Stimulated activated CD8-positive, alpha-beta memory T cell treated with anti-CD3 and anti-CD28 coated beads, Interleukin-12 subunit alpha, Interleukin-12 subunit beta, amount 100 ng/mL, for 1 hour (primary cell): ENCODE data around the gene CTXN1.
"Not testable (repeated sequence)": the region's sequence is repeated elsewhere in the genome, so short reads cannot be mapped to it uniquely, and the experiment has no call there.

ENCODE experiments used
- DNase-seq: peaks from one replicate; pipeline ENCODE4 v3.0.0-alpha.2; 2020; ENCODE audit warnings: low read depth

CTXN1 gene

DNA sequence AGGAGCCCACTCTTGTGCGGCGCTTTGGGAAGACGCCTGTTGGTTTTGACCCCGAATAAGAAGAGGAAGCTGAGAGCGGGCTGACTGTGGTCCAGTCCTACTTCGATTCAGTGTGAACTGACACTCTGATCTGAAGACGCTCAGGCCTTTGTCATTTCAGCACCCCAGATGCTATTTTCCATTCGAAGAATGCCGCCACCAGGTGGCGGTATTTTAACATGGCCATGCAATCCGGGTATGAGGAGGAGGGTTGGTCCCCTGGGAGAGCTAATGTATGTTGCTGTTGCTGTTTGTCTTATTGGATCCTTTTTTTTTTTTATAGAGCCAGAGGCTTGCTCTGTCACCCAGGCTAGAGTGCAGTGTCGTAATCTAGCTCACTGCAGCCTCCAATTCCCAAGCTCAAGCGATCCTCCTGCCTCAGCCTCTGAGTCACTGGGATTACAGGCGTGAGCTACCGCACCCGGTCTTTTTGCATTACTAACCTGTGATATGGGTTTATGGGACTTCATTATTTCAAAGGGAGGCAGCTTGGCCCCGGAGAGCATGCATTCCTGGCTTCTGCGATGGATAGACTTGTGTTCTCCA is 18.3 kb upstream of the CTXN1 start:
- peak; percentile 82 for DNase-seq

DNA sequence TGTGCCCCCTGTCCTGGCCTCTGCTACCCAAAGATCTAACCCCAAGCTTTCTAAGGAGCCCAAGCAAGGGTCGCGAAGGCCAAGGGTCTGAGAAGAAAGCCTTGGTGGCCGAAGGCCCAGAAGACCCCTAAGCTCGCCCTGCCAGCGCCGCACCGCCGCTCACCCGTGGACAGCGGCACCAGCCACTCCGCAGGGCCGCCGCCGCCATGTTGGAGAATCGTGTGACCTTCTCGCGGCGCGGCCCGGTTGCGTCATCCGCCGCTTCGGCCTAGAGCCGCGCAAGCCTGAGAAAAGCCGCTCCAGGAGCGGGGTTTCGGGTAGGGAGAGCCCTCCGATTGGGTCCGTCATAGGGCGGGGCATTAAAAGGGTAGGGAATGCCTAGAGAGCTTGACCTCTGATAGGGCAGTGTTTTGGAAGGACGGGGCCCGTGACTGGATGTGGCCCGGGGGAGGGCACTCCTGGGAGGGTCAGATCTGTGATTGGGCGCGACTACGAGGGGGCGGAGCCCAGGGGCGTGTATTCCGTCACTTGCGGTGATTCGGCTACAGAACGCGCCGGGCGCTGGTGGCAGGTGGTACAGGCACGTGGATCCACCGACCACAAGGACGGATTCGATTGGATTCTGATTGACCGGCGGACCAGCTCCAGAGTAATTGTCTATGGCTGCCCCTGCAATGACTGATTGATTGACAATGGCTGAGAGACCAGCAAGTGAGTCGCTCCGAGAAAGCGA is 17.7 kb upstream of the CTXN1 start, which contains the start of gene TIMM44:
TSS of gene TIMM44 (minus strand) at position 223 of the 733 bp plus-strand sequence. CDS start at position 208, 15 bp downstream.
- peak; percentile 98 for DNase-seq

DNA sequence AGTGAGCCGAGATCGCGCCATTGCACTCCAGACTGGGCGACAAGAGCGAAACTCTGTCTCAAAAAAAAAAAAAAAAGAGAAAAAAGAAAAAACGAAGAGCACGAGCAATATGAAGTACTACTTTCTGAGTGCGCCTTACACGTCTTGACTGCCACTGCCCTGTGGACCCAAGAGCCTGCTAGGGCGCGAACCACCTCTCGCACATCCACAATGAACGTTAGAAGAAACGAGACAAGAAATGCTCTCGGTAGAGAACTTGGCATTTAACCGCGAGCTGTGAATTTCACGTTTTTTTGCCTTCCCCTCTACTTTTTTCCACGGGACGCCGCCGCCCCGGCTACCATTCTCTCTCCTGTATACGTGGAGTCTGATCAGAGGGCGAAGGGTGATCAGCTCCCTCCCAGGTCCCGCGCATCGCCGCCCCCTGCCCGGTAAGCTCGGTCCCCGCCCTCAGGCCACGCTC is 17.1 kb upstream of the CTXN1 start:
- DNase-seq = no peak

DNA sequence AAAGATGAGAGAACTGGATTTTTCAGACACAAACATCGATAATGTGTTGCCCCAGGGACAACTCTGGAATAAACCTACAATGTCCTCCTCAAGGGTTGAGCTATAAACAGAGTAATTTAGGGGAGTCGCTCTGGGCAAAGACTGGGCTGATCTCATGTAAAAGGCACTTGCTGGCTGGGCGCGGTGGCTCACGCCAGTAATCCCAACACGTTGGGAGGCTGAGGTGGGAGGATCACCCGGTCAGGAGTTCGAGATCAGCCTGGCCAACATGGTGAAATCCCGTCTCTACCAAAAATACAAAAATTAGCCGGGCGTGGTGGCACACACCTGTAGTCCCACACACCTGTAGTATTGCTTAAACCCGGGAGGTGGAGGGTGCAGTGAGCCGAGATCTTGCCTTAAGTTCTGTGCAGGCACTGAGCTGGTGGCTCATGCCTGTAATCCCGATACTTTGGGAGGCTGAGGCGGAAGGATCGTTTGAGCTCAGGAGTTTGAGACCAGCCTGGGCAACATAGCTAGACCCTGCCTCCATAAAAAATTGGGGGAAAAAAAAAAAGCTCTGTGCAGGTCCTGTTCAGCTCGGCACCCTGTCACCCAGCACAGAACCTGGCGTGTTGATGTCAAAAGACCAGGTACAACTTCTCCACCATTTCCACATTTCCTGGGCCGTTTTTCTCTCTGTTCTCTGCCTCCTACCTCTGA is 16.1 kb upstream of the CTXN1 start:
- no peak for DNase-seq

DNA sequence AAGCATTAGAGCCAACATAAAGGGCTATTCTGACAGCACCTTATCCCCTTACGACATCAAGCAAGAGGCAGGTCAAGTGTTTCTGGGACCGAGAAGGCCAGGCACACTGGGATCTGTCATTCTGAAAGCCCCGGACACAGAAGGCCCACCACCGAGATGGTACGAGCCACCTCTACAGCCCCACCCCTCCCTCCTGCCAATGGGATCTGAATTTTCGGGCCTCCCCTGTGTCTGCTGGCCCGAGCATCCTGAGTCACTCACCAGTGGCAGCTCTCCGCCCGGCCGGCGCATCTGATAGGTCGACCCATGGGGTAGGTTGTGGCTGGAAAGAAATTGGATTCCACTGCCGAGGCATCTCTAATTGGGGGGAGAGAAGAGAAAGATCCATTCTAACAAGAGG is 14.9 kb upstream of the CTXN1 start:
- no peak for DNase-seq

DNA sequence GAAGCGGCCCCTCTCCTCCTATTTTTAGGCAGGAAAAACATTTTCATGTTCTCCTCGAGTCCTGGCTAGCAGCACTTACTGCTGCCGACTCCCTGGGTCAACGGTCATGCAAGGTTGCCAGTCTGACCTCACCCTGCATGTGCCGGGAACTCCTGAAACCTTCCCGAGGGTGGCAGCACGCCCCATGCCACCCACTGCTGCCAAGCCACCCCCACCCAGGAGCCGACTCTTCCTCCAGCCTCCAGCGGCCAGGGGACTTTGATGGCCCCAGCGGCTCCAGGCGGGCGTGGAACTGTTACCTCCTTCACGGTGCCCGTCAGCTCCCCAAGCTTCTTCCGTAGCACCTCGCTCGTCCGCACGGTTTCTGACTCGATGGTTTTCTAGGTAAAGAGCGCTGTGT is 8.8 kb upstream of the CTXN1 start:
- no peak for DNase-seq

DNA sequence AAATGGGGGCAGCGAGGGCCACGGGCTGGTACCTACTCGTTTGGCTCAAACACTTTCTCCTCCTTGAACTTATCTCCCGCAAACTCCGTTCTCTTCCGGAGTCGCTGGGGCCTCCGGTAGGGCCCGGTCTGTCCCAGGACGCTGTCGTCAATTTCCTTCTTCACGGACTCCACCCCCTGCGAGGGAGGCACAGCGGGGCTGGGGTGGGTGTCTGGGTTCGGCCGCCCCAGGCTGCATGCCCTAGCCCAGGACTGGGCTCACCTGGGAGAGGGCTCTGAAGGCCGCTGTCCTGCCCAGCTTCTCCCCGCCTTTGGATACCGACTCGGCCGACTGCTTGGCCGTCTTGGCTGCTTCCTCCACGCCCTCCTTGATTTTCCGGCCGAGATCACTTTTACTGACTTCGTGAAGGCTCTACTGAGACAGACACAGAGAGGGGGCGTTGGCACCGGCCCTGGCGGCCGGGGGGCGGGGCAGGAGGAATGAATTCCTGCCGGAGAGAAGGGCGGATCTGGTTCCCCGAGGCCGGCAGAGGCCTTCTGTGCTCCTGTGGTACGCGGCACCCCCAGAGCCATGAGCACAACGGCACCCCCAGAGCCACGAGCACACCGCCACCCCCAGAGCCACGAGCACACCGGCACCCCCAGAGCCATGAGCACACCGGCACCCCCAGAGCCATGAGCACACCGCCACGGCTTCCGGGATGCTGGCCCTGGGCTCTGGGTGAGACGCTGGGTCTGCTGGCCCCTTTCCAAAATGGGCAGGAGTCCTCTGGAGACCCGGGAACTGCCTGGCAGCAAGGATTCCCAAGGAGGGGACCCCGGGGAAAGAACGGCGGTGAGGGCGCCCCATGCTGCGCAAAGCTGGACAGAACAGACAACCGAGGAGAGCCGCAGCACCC is 8.1 kb upstream of the CTXN1 start:
- DNase-seq = no peak

DNA sequence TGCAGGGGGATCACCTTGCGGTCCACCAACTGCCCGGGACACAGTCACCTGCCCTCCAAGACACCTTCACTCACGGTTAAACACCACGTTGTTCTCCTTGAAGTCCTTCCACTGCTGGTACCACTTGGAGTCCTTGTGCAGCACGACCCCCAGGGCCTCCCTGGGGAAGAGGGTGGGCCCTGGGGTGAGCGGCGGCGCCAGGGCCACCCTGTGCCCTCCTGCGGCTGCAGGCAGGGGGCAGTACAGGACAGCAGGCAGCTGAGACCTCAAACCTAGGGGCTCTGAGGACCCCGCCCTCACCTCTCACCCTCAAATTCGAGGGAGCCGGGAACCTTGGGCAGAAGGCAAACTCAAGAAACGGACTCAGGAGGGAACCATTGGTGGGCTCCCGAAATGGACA is 7.5 kb upstream of the CTXN1 start:
- DNase-seq = no peak

DNA sequence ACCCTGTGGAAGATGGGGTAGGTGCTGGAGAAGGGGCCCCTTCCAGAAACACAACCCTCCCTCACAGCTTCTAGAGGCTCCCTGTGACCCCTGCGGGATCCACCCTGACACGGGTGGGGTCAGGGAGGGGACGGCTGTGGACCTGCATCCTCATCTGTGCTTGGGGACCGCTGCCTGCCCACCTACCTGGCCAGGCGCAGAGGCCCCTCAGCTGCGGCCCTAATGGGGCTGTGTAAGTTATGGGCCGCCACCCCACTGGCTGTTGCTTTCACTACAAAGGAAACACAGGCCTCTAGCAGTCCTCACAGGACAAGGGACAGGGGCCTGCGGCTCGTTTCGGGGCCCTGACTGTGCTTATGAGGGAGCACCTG is 7.0 kb upstream of the CTXN1 start:
- no peak for DNase-seq

DNA sequence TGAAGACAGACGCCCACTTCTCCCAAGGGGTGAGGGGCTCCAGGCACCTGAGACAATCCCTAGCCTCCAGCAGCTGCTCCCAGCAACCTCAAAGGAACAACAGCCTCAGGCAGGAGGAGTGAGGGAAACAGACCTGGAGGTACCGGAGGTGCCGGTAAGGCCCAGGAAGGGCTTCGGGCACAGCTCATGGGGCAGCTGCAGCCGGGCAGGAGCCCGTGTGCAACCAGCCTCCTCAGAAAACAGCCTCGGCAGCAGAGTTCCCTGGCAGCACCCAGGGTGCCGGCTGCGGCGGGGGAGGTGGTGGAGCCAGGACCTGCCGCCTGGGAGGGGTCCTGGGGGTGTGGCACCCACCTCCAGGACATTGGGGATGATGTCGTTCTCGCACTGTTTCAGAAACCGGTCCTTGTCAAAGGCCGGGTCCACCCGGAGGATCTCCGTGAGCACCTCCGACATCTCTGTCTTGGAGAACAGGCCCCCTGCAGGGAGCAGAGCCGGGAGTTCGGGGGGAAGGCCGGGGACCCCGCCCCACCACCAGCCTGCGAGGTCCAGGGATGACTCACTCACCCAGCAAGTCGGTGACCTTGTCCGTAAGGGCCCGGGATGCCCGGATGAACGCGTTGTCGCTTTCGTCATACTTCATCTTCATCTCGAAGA is 6.5 kb upstream of the CTXN1 start:
- no peak for DNase-seq

DNA sequence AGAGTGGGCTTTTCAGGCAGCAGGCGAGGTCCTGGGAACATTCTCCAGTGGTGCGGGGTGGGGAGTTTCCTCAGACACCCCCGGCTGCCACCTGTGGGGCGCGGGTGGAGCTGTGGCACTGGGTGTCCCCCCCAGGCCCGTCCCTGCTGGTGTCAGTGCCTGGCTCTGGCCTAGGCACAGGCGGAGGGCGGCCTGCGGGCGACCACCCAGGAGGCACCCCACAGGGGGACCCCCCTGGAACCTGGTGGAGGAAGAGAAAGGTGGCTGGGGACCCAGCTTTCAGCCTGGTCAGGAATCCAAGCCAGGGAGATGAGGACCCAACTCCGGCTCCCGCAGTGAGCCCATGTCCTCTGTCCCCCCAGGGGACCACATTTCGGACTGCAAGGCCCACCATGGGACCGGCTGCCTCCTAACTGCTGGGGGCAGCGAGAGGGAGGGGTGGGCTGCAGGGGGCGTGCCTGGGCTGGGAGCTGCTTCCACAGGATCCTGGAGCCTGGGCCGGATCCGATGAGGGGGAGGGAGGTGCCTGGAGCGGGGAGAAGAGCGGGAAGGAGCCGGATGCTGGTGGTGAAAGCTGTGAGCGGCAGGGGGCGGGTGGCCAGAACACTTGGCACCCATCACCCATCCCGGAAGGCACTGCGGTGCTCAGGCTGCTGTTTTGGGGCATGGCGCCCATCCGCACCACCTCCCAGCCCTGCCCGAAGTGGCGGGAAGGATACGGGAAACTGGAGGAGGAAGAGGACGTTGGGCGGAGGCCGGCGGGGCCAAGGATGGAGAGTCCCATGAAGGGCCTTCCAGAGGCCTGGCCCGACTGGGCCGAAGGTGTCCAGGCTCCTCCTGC is 5.5 kb upstream of the CTXN1 start:
- no peak for DNase-seq

DNA sequence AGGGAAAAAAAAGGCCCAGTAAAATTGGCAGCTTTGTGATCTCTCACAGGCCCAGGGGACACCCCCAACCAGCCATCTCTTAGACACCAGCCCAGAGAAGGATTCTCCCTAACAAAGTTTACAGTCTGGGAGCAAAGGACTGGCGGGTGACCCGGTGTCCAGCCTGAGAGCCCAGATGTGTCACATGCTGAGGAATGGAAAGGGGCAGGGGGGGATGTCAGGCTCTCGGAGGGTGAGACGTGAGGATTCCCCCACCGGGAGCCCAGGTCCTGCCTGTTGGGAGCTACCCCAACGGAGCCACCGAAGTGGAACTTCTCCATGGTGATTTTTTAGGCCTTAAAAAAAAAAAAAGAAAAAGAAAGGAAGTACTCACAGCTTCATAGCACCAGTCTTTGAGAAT is 4.8 kb upstream of the CTXN1 start:
- no peak for DNase-seq

DNA sequence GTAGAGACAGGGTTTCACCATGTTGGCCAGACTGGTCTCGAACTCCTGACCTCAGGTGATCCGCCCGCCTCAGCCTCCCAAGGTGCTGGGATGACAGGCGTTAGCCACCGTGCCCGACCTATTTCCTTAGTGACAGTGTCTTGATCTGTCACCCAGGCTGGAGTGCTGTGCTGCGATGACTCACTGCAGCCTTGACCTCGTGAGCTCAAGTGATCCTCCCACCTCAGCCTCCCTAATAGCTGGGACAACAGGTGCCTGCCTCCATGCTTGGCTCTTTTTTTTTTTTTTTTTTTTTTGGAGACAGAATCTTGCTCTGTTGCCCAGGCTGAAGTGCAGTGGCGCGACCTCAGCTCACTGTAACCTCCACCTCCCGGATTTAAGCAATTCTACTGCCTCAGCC is 4.1 kb upstream of the CTXN1 start:
- DNase-seq = not testable (repeated sequence)

DNA sequence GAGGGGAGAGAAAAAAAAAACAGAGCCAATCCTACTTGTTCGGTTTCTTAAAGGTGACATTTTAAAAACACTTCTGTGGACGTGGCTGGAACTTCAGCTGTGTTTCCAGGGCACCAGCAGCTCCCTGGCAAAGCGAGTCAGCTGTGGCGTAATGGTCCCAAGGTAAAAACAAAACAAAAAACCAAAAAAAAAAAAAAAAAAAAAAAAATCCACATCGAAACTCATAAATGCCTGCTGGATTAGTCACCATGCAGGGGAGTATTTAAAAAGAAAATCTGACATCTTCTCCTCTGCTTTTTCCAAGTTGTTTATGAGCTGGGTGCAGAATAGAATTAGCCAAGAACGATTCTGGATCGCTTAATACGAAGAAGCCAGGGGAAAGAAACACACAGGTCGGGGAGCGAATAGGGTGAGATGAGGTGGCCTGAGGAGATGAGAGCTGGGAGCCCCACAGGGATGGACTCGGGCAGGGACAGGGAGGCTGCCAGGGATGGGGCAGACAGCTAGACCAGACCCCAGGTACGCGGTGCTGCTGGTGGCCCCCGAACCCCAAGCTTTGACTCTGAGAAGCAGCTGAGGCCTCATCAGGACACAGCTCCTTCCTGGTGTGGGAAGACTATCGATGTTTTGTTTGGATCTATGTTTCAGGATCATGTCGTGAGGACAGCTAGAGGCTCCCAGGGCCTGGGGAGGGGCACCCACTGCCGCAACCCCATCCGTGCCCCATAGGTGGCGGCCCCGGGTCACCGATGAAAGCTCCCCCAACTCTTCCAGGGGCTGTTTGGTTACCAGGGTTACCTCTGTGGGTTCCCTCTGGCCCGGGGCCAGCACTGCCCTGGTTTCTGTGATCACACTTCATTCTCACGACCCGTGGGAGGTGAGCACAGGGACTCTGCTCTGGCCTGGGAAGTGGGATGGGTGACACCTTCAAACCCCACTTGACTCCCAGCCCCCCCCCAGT is 3.1 kb upstream of the CTXN1 start:
- DNase-seq = peak; percentile 51

DNA sequence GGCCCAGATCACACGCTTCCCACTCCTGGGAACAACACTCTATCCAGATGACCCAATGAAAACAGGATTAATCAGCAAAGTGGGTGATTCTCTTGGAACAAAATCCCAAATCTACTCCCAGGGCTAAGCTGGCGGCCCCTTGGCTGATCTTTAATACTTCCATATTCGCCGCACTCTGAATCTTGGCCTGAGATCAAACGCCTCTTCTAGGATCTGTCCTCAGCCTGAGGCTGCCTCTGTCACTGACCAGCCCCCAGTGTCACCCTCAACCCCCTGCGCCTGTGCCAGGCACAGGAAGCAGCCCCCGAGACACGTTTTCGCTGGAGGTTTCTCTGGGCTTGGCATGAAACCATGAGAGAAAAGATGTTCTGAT is 2.4 kb upstream of the CTXN1 start:
- no peak for DNase-seq

DNA sequence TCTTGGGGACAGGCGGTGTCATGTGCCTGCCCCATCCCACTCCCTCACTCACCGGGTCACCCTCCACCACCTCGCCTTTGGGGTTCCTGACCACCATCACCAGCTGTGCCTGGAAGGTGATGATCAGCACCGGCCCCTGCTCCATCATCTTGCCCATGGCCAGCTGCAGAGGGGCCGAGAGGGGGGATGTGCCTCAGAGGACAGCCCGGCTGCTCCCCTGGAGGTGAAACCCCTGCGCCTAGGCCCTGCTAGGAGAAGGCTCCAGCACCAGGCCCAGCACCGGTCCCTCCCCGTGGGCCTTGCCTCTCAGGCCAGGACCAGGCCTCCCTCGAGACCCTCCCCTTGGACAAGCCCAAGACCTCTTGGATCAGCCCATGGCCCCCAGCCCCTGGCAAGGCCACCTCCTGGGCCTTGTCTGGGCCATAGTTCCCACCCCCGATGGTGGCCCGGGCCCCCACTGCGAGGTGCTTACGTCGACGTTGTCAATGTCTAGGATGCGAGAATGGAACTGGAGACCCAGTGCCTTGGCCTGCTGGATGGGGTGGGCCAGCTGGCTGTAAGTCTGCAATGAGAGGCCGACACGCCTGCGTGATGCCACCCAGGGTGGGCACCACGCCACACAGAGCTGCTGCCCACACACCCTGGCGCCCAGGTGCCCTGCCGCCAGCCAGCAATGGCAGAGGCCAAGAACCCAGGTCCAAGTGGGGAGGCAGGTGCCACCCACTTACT is 1.8 kb upstream of the CTXN1 start:
- no peak for DNase-seq

DNA sequence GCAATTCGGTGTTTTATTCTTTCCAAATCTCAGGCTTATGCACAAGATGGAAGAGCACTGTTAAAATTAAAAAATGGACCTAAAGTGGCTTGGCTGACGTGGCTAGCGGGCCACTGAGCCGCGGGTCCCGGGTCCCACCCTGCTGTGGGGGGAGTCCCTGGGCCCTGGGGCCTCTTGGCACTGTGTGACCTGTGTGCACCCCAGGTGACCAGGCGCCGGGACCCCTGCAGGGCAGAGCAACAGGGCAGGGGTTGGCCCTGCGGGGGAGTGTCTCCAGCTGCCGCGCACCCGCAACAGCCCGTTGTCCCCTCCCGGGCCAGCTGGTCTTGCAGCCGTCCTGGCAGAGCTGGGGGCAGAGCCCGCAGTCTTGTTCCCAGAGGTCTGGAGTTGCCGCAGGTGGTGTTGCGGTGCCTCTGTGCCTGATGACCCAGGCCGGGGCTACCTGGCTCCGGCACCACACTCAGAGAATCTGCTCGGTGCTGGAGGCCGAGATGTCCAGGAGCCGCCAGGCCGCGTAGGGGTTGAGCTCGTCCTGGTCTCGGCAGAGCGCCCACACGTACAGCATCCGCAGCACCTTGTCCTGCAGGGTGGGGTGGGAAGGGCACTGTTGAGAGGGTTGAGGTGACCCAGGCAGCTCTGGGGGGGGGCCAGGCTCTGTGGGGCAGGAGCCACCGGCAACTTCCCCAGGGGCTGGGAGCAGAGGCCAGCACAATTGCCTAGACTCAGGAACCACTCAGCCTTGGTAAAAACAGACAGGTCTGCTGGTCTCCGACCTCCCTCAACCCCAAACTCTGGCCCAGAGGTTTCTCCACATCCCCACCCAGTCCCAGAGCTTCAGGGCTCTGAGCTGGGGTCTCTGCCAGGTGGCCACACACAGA is 1.0 kb upstream of the CTXN1 start:
- no peak for DNase-seq
